Progenitor cell of endocrine pancreas (in vitro differentiated cells): Measurements from ENCODE around the gene ZMAT5. TPM values are rescaled to one million over a fixed set of nuclear protein-coding genes. Genes with fewer than 3 reads are reported as not detected.

Experiments
- DNase-seq: peaks from one replicate; pipeline ENCODE4 v3.0.0; 2021; ENCODE audit warnings: low spot score; ENCODE audit not compliant: unreplicated experiment
- H3K27ac Mint-ChIP-seq: 2 replicates; pipeline ENCODE4 v1.8.0; 2021; ENCODE audit warnings: mild to moderate bottlenecking, moderate library complexity, mixed read lengths
- H3K27me3 Mint-ChIP-seq: 2 replicates; pipeline ENCODE4 v1.8.0; 2021; ENCODE audit warnings: mixed read lengths
- H3K36me3 Mint-ChIP-seq: 2 replicates; pipeline ENCODE4 v1.8.0; 2022; ENCODE audit warnings: mixed read lengths; ENCODE audit not compliant: insufficient read depth
- H3K4me1 Mint-ChIP-seq: 2 replicates; pipeline ENCODE4 v1.8.0; 2021; ENCODE audit warnings: low read depth, mixed read lengths
- H3K4me3 Mint-ChIP-seq: 2 replicates; pipeline ENCODE4 v1.8.0; 2021; ENCODE audit warnings: low read depth, mild to moderate bottlenecking, moderate library complexity, mixed read lengths
- H3K9me3 Mint-ChIP-seq: 2 replicates; pipeline ENCODE4 v1.8.0; 2021; ENCODE audit warnings: low read depth, mixed read lengths
- total RNA-seq: library from RNA; stranded (reverse); gene quantifications from 2 replicates; pipeline ENCODE4 v1.2.1, GENCODE V29; 2021
- TF ChIP-seq, protein P1 (sequence below): fragments of 200-600 bp; sonication (generic); IDR thresholded peaks from one replicate; pipeline ENCODE4 v1.5.0; 2021; ENCODE audit warnings: antibody characterized with exemption, mild to moderate bottlenecking; ENCODE audit not compliant: unreplicated experiment

The ZMAT5 gene
- total RNA-seq, 1 donor from 2014 or later, result 21.1 TPM

DNA sequence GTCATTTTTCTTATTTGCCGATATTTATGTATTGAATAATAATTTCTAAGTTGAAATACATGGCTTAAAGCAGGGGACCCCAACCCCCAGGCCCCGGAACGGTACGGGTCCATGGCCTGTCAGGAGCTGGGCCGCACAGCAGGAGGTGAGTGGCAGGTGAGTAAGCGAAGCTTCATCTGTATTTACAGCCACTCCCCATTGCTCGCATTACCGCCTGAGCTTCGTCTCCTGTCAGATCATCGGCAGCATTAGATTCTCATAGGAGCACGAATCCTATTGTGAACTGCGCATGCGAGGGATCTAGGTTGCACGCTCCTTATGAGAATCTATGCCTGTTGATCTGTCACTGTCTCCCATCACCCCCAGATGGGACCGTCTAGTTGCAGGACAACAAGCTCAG is 4.5 kb downstream of the ZMAT5 start:
- H3K27ac Mint-ChIP-seq, result no peak overlapping the region
- H3K4me3 Mint-ChIP-seq, result no peak overlapping the region
- no peak for DNase-seq
- H3K4me1 Mint-ChIP-seq, result peaks cover 8% of the 10 kb centered on the region
- no peaks in the 10 kb centered on the region for H3K36me3 Mint-ChIP-seq
- TF ChIP-seq, protein P1, sequence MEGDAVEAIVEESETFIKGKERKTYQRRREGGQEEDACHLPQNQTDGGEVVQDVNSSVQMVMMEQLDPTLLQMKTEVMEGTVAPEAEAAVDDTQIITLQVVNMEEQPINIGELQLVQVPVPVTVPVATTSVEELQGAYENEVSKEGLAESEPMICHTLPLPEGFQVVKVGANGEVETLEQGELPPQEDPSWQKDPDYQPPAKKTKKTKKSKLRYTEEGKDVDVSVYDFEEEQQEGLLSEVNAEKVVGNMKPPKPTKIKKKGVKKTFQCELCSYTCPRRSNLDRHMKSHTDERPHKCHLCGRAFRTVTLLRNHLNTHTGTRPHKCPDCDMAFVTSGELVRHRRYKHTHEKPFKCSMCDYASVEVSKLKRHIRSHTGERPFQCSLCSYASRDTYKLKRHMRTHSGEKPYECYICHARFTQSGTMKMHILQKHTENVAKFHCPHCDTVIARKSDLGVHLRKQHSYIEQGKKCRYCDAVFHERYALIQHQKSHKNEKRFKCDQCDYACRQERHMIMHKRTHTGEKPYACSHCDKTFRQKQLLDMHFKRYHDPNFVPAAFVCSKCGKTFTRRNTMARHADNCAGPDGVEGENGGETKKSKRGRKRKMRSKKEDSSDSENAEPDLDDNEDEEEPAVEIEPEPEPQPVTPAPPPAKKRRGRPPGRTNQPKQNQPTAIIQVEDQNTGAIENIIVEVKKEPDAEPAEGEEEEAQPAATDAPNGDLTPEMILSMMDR, result no peak
- H3K9me3 Mint-ChIP-seq, result no peaks in the 10 kb centered on the region
- no peaks in the 10 kb centered on the region for H3K27me3 Mint-ChIP-seq

DNA sequence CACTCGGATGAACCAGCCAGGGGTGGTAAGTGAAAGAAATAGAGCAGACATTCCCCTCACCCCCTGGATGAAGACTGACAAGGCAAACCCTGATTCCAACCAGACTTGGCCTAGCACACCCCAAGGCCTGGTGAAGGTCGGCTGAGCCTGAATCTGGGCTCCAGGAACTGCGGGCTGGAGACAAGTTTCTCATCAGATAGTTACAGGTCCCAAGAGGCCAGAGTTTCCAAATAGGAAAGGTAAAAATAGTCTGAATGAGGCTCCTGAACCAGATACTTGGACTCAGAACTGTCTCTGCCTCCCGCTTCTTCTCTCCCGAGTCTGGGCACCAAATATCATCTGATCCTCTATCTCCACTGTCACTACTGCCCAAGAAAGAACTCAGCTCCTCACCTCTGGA is 7.8 kb downstream of the ZMAT5 start:
- Mint-ChIP-seq H3K27me3 (no peaks in the 10 kb centered on the region), H3K4me3 (no peak overlapping the region), H3K36me3 (no peaks in the 10 kb centered on the region), H3K27ac (peak overlapping the region; percentile 25), H3K9me3 (no peaks in the 10 kb centered on the region), H3K4me1 (no peaks in the 10 kb centered on the region)
- no peak for DNase-seq
- TF ChIP-seq, protein P1, result no peak

DNA sequence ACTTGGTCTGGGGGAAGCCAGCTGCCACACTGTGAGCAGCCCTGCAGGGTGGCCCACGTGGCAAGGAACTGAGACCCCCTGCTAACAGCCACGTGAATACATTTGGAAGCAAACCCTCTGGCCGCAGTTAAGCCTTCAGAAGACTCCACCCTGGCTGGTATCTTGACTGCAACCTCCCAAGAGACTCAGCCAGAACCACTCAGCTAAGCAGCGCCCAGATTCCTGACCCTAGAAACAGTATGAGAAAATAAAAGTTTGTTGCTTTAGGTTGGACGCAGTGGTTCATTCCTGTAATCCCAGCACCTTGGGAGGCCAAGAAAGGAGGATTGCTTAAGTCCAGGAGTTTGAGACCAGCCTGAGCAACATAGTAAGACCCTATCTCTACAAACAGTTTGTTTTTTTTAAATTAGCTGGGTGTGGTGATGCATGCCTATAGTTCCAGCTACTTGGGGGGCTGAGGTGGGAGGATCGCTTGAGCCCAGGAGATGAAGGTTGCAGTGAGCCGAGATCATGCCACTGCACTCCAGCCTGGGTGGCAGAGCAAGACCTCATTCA is 8.7 kb downstream of the ZMAT5 start:
- DNase-seq, result no peak
- H3K36me3 Mint-ChIP-seq, result no peaks in the 10 kb centered on the region

DNA sequence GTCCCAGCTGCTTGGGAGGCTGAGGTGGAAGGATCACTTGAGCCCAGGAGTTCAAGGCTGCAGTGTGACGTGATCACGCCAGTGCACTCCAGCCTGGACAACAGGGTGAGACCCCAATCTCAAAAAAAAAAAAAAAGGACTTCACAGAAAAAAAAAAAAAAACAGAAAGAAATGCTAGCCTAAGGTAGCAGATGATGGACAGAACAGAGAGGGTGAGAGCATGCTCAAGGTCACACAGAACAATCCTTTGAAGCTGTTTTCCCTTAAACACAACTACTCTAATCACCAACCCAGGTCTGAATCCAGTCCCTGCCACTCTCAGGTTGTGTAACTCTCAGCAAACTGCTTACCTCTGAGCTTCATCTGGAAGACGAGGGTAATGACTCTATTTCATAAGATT is 9.7 kb downstream of the ZMAT5 start:
- H3K27ac Mint-ChIP-seq, result no peak overlapping the region
- DNase-seq, result no peak
- H3K36me3 Mint-ChIP-seq, result no peaks in the 10 kb centered on the region
- H3K27me3 Mint-ChIP-seq, result no peaks in the 10 kb centered on the region
- H3K4me3 Mint-ChIP-seq, result no peak overlapping the region
- TF ChIP-seq, protein P1, result no peak
- H3K9me3 Mint-ChIP-seq, result no peaks in the 10 kb centered on the region
- no peaks in the 10 kb centered on the region for H3K4me1 Mint-ChIP-seq

More for the DNA sequence above, 8.7 kb downstream of the ZMAT5 start:
- Mint-ChIP-seq H3K9me3 (no peaks in the 10 kb centered on the region), H3K4me3 (no peak overlapping the region), H3K4me1 (no peaks in the 10 kb centered on the region), H3K27me3 (no peaks in the 10 kb centered on the region), H3K27ac (no peak overlapping the region)
- TF ChIP-seq, protein P1, result no peak

DNA sequence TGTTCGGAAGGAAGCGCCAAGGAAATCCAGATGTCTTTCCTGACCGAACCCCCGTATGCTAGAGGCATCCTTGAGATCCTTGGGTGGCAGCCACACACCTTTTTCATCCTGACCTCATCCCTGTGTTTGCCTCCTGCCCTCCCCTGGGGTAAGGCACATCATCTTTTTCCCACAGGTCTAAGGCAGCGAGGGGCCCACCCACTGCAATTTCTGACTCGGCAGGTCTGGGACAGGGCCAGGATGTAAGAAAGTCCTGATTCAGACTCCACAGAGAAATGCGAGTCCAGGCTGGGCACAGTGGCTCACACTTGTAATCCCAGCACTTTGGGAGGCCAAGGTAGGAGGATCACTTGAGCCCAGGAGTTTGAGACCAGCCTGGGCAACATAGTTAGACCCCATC is 10.5 kb downstream of the ZMAT5 start:
- H3K9me3 Mint-ChIP-seq, result no peaks in the 10 kb centered on the region
- no peak for DNase-seq
- TF ChIP-seq, protein P1, result no peak
- no peak overlapping the region for H3K27ac Mint-ChIP-seq
- no peaks in the 10 kb centered on the region for H3K36me3 Mint-ChIP-seq
- no peak overlapping the region for H3K4me3 Mint-ChIP-seq
- no peaks in the 10 kb centered on the region for H3K4me1 Mint-ChIP-seq
- no peaks in the 10 kb centered on the region for H3K27me3 Mint-ChIP-seq
